PFSK-1 (cell line): ENCODE measurements around the gene CYP2R1.

Source experiments
- POLR2AphosphoS5 ChIP-seq: IDR thresholded peaks from 2 replicates; pipeline ENCODE4 v1.6.1; 2012; ENCODE audit warnings: low read depth, mild to moderate bottlenecking, control low read depth, low read length, moderate library complexity
- SIN3A ChIP-seq: IDR thresholded peaks from 2 replicates; pipeline ENCODE4 v1.6.1; 2012; ENCODE audit warnings: mild to moderate bottlenecking, low read length, moderate library complexity, borderline replicate concordance; ENCODE audit not compliant: insufficient read depth
- TAF1 ChIP-seq: IDR thresholded peaks from 2 replicates; pipeline ENCODE4 v1.6.1; 2012; ENCODE audit warnings: low read length, control low read depth, borderline replicate concordance; ENCODE audit not compliant: insufficient read depth
- TF ChIP-seq, protein P1 (sequence below), 2 experiments: IDR thresholded peaks; 2 replicates each; pipeline versions ENCODE4 v1.6.1 to v1.8.0; 2011 to 2012; ENCODE audit warnings: low read depth in 2 of 2, low read length in 2 of 2, control low read depth in 1 of 2, inconsistent platforms in 1 of 2, mild to moderate bottlenecking in 1 of 2, moderate library complexity in 1 of 2; ENCODE audit not compliant: insufficient read depth in 1 of 2

DNA sequence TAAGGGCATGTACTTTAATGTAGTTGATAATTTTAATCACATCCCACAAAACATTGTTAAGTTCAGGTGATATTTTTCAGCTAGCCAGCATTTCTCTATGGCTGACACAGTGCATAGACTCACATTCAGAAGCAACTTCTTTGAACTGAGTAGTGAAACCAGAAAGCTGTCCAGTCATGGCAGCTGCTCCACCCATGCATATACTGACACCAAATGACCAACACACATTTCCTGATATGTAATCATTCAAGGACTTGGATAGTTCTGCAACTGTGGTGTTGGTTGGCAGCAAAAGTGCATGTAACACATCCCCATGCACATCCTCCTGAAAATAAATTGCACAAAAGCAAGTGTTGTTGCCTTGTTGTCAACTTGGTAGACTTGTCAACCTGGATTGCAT is 40.4 kb upstream of the CYP2R1 start:
- TF ChIP-seq POLR2AphosphoS5: no peak
- TF ChIP-seq, protein P1, sequence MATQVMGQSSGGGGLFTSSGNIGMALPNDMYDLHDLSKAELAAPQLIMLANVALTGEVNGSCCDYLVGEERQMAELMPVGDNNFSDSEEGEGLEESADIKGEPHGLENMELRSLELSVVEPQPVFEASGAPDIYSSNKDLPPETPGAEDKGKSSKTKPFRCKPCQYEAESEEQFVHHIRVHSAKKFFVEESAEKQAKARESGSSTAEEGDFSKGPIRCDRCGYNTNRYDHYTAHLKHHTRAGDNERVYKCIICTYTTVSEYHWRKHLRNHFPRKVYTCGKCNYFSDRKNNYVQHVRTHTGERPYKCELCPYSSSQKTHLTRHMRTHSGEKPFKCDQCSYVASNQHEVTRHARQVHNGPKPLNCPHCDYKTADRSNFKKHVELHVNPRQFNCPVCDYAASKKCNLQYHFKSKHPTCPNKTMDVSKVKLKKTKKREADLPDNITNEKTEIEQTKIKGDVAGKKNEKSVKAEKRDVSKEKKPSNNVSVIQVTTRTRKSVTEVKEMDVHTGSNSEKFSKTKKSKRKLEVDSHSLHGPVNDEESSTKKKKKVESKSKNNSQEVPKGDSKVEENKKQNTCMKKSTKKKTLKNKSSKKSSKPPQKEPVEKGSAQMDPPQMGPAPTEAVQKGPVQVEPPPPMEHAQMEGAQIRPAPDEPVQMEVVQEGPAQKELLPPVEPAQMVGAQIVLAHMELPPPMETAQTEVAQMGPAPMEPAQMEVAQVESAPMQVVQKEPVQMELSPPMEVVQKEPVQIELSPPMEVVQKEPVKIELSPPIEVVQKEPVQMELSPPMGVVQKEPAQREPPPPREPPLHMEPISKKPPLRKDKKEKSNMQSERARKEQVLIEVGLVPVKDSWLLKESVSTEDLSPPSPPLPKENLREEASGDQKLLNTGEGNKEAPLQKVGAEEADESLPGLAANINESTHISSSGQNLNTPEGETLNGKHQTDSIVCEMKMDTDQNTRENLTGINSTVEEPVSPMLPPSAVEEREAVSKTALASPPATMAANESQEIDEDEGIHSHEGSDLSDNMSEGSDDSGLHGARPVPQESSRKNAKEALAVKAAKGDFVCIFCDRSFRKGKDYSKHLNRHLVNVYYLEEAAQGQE (IDR thresholded peaks at IDR 0.05; ENCODE audit: insufficient read depth in 1 of 2, low read depth in 2 of 2, low read length in 2 of 2): no peak
- no peak for TF ChIP-seq SIN3A
- no peak for TF ChIP-seq TAF1
